NCI-H82 treated with DMSO at 0.1 percent for 48 hours (cell line): ENCODE results near the gene DRD5.
"Not testable (repeated sequence)": the region's sequence is repeated elsewhere in the genome, so short reads cannot be mapped to it uniquely, and the experiment has no call there.

ENCODE experiments used
- DNase-seq: peaks from one replicate; lab custom pipeline; 2025; ENCODE audit not compliant: unreplicated experiment; lab: John Stamatoyannopoulos, UW

The DRD5 gene

DNA sequence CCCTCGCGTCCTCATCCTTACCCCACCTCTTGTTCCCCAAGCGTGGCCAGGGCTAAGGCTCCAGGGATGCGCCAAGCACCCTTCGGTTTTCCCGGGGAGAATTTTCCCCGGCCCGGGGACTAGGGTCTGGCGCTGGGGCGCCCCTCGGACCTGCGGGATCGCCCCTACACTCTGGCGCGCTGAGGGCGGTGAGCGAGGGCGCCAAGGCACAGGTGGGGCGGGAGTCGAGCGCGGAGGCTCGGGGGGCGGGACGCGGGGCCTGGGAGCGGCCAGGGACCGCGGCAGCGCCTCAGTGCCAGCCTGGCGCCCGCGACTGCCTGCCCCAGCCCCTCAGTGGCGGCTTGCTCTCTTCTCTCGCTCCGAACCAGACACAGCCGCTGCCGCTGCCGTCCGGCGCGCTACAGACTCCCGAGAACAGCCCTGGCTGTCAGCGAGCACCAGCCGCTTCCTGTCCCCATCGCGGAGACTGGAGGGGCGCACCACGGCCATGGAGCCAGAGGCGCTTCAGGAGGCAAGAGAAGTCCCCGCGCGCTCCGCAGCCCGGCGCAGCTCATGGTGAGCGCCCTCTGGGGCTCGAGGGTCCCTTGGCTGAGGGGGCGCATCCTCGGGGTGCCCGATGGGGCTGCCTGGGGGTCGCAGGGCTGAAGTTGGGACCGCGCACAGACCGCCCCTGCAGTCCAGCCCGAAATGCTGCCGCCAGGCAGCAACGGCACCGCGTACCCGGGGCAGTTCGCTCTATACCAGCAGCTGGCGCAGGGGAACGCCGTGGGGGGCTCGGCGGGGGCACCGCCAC lies at the start of gene DRD5:
TSS of gene DRD5 (plus strand) at position 292 of the 793 bp plus-strand sequence. CDS start at position 688, 396 bp downstream.
- no peak for DNase-seq

- peak; percentile 51 for DNase-seq
These were observed 49.2 kb upstream of the DRD5 start for GRCh38 chr4:9732256-9732655.

DNA sequence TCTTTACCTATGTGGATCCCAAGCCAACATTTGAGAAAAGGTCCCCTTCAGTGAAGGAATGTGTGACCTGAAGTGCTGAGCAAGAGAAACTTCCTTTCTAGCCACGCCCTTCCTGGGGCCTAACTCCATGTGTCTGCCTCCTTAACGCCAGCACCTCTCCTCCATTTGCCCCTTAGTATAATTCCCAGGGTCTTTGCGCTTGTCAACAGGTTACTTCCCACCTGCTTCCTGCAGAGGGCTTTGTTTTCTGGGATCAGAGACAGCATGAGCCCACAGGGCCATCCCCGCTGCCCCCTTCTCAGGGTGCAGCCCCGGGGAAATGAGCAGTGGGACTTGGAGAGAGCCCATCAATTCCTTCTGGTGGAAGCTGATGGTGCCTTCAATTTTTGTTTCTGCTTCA lies 45.9 kb upstream of the DRD5 start:
- DNase-seq = no peak

DNA sequence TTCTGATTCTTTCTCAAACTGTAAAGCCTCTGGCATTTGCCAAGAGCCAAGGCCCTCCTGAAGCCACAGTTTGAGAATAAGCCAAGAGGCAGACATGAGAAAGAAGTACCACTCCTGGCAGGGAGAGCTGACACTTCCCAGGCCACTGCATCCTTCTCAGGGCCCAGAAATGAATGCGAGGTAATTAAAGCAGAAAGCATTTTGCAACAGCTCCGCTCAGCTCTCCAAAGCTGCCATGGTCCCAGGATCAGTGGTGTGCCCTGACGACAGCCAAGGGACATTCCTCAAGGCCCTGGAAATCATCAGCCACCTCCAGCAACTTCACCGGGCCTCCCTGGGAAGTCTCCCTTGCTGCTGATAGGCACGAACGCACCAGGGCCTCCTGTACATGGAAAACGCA lies 44.2 kb upstream of the DRD5 start:
- not testable (repeated sequence) for DNase-seq

DNA sequence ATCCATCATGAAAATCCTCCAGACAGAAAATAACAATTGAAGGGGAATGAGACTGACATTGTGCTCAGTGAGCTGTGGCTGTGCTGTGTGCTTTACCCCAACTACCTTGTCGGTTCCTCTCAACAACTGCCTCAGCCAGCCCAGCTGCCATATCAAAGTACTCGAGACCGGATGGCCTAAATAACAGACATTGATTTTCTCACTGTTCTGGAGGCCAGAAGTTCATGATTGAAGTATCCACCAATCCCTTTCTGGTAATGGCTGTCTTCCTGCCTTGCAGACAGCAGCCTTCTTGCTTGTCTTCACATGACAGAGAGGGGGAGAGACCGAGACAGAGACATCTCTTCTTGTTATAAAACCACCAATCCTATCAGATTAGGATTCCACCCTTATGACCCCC lies 37.6 kb upstream of the DRD5 start:
- DNase-seq = not testable (repeated sequence)

- DNase-seq = no peak
These were observed 35.7 kb upstream of the DRD5 start for GRCh38 chr4:9745782-9746181.

- no peak for DNase-seq
These were observed 22.7 kb upstream of the DRD5 start for GRCh38 chr4:9758641-9759317.

DNA sequence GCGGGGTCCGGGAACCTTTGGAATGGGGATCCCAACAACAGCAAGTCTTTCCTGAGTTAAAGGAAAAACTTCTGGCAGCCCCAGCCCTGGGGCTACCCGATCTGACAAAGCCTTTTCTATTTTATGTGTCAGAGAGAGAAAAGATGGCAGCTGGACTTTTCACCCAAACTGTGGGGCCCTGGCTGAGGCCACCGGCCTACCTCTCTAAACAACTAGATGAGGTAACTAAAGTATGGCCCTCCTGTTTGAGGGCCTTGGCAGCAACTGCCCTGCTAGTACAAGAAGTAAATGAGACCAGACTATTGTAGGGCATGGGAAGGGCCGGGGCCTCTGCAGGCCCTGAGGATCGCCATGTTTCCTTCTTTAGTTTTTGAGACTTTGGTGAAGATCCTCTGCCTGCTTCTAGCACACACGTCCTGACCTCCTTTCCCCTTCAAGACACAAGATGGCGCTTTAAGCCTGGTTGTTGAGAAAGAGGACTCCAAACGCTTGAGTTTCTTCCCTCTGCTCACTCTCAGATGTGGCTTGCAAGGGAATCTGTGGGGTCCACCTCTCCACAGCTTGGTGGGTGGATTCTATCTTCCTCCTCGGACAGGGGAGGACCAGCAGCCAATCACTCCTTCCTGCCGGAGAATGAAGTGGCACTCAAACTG lies 18.5 kb upstream of the DRD5 start:
- peak; percentile 3 for DNase-seq

- no peak for DNase-seq
These were observed 17.2 kb upstream of the DRD5 start for GRCh38 chr4:9764155-9764696.

- no peak for DNase-seq
These were observed 16.3 kb upstream of the DRD5 start for GRCh38 chr4:9765091-9765490.

GRCh38 chr4:9769321-9769720 lies 12.1 kb upstream of the DRD5 start:
- DNase-seq = no peak

- no peak for DNase-seq
These were observed 10.4 kb upstream of the DRD5 start for GRCh38 chr4:9771034-9771433.

DNA sequence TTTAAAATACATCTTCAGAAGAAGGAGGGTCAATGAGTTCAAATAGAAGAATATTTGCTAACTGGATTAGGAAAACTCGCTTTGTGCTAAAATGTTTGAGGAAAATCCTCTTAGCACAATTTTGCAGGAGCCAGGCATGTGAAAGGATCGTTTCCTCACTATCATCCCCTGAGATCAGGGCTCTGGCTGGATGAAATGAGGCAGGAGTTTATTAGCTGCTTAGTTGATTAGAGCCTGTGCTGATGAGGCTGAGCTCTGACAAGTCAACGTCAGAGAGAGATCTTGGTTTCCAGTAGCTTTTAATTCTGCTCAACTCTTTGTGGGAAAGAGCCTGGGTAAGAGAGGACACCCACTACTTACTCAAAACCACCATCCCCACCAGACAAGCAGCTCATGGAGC lies 8.0 kb upstream of the DRD5 start:
- DNase-seq = peak; percentile 22

DNA sequence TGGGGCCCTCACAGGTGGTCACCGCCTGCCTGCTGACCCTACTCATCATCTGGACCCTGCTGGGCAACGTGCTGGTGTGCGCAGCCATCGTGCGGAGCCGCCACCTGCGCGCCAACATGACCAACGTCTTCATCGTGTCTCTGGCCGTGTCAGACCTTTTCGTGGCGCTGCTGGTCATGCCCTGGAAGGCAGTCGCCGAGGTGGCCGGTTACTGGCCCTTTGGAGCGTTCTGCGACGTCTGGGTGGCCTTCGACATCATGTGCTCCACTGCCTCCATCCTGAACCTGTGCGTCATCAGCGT lies 652 bp downstream of the DRD5 start:
- no peak for DNase-seq

GRCh38 chr4:9785891-9786290 lies 4.5 kb downstream of the DRD5 start:
- DNase-seq = not testable (repeated sequence)

DNA sequence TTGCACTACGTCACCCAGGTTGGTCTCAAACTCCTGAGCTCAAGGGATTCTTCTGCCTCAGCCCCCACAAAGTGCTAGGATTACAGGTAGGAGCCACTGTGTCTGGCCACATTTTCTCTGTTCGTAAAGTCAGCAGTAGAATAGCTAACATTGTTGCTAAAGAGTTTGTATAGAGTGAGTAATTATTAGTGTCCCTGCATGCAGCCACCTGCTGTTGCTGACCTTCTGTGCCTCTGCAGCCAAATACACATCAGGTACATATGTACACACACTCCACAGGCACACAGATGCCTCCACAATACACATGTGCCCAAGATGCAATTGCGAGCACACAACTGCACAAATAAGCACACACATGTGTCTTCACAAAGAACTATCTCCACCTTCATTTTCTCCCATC lies 10.9 kb downstream of the DRD5 start:
- DNase-seq = no peak

DNA sequence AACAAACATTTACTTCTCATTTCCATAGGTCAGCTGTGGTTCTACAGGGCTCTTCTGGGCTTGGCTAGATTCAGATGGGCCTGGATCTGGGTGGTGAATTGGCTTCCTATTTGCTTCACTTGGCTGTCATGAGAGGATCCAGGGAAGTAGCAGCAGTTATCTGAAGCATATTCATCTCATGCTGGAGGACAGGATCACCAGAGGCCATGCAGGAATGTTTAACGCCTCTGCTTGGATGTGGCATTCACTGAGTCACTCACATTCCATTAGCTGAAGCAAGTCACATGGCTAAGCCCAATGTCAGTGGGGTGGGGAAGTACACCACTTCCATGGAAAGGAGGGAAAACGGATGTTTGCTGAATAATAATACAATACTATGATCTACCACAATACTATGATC lies 15.2 kb downstream of the DRD5 start:
- DNase-seq = not testable (repeated sequence)

GRCh38 chr4:9800848-9801247 lies 19.4 kb downstream of the DRD5 start:
- no peak for DNase-seq

DNA sequence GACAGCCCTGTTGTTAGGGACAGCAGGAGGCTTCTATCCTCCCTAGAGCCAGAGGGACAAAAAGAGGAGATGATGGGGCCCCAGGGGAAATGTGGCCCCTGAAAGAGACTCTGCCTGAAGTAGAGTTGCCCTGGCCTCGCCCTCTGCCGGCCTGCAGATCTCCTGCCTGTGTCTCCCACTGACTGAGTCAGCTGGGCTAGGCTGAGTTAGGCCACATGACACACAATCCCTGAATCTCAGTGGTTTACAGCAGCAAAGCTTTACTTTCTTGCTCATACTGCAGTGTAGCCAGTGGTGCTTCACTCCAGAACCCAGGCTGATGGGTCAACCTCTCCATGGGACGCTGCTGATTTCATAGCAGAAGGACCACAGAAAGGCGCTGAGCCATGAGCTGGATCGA lies 23.5 kb downstream of the DRD5 start:
- DNase-seq = no peak

- DNase-seq = no peak
These were observed 26.6 kb downstream of the DRD5 start for GRCh38 chr4:9808077-9808476.

DNA sequence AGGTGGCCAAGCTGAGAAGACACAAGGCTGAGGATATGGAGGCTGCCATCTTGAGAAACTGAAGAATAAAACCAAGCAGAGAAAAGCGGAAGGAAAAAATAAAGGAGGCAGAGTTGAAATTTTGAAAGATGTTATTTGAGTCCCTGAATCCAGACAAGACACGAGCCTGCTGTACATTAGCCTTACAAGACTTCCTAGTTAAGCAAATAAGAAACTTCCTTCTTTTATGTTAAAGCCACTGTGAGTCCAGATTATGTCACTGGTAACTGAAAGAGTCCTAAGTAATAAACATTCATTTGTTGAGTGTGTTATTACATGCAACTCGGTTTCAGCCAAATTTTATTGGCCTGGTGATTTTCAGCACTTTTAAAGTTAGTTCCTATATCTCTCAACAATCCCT lies 30.4 kb downstream of the DRD5 start:
- no peak for DNase-seq
